Activated CD8-positive, alpha-beta memory T cell treated with anti-CD3 and anti-CD28 coated beads, Interleukin-2, amount 50 U/mL, for 4 hours (primary cell): Measurements from ENCODE around the gene COL5A1.

Source experiments
- DNase-seq: peaks from one replicate; pipeline ENCODE4 v3.0.0-alpha.2; 2020

The COL5A1 gene

GRCh38 chr9:134886413-134886913 is 244.9 kb downstream of the COL5A1 start:
- DNase-seq = no peak

DNA sequence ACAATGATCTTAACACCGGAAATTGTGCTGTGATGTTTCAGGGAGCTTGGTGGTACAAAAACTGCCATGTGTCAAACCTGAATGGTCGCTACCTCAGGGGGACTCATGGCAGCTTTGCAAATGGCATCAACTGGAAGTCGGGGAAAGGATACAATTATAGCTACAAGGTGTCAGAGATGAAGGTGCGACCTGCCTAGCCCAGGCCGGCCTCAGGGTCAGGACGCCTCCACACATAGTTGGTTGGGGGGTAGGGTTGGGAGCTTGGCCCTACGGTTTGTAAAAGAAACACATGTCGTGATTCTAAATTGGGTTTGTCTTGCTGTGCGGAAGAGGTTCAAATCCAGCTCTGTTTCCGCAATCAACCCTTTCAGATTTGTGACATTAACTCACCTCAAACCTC is 245.6 kb downstream of the COL5A1 start:
- DNase-seq = no peak

DNA sequence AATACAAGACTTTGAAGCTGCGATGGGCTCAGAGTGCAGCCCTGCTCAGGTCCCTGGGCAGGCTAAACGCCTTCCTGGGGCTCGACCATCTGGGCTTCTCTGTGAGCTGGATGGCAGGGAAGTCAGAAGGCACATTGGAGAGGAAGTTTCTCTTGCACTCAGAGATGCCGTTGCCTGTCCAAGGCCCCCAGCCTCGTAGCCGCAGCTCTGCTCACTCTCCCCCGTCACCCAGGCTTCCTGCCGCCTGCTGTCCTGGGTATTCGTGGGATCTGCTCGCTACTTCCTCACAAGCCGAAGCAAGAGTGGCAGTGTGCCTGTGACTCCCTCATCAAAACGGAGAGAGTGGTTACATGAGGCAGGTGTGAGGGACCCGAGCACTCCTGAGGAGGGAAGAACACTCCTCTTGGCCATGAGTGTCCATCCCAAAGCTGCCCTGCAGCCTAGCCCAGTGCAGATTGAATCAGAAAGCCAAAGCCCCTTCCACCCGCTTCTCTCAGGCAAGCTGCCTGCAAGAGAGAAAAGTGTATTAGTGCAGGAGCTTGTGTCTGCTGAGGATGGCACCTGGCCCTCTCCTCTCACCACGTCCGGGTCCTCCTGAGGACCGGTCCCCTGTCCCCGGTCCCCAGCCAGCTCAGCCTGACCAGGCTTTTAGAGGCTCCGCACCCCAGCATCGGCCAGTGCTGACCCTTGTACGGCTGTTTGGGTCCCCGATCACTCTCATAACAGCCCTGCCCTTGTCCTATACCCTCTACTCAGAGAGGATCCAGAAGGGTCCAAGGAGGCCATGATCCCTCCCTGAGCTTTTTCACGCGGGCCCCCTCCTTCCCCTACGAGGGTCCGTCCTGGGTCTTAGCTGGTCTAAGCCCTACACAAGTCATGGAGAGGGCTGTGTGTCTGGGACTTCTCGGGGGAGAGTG is 246.3 kb downstream of the COL5A1 start:
- DNase-seq = no peak

DNA sequence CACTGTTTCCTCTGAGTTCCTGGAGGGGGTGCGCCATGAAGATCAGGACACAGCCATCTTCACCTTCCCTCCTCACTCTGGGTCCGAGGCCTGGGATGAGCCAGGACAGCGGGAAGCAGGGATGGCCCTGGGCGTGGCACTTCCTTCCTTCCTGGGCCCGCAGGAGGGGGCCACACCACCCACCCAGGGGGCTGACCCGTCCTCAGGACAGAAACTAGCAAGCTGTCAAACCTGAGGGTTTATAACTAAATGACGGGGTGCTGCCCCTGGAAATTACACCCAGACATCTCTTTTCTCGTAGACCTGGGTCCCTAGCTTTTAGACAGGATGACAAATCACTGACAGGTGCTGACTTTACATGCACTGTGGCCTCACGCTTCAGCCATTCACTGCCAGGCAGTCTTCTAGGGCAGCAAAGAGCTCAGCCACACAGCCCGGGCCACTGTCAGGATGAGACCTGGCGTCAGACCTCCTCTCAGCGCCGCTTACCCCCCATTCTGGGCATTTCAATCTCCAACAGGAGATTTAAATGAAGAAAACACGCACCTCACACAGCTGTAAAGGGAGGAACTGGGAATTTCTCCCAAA is 247.1 kb downstream of the COL5A1 start:
- no peak for DNase-seq

GRCh38 chr9:134889386-134890154 is 248.0 kb downstream of the COL5A1 start:
- DNase-seq = no peak

- DNase-seq = no peak
Measured at GRCh38 chr9:134890155-134890495, 248.5 kb downstream of the COL5A1 start.

- DNase-seq = no peak
Measured at GRCh38 chr9:134891053-134891452, 249.4 kb downstream of the COL5A1 start.

GRCh38 chr9:134891713-134892112 is 250.1 kb downstream of the COL5A1 start:
- no peak for DNase-seq

GRCh38 chr9:134892221-134892620 is 250.6 kb downstream of the COL5A1 start:
- DNase-seq = no peak

- no peak for DNase-seq
Measured at GRCh38 chr9:134892820-134893420, 251.3 kb downstream of the COL5A1 start.
